Fibroblast of villous mesenchyme (primary cell): ENCODE measurements around the gene STK39. TPM values are rescaled to one million over a fixed set of nuclear protein-coding genes. Genes with fewer than 3 reads are reported as not detected.

Experiments
- DNase-seq: peaks from one replicate; pipeline ENCODE4 v3.0.0-alpha.2; 2010; ENCODE audit warnings: low read depth
- H3K4me3 ChIP-seq: 2 replicates; pipeline ENCODE4 v1.5.1; 2011; ENCODE audit warnings: low read depth, mild to moderate bottlenecking, low read length
- CTCF ChIP-seq: IDR thresholded peaks from 2 replicates; pipeline ENCODE4 v1.5.1; 2012; ENCODE audit warnings: low read depth, mild to moderate bottlenecking, low read length; ENCODE audit not compliant: insufficient read depth
- total RNA-seq: library from RNA; depleted of rRNA; stranded (reverse); fragments of >200 nt; gene quantifications from 2 replicates; pipeline ENCODE4 v1.2.3, GENCODE V29; 2012

The STK39 gene
- total RNA-seq, 1 donor, result 27.2 TPM

GRCh38 chr2:168056242-168056787 is 191.1 kb downstream of the STK39 start:
- no peak for TF ChIP-seq CTCF
- DNase-seq, result no peak
- H3K4me3 ChIP-seq, result no peak overlapping the region

GRCh38 chr2:168054657-168055056 is 192.7 kb downstream of the STK39 start:
- no peak for TF ChIP-seq CTCF
- DNase-seq, result no peak
- no peak overlapping the region for H3K4me3 ChIP-seq

GRCh38 chr2:168053676-168054075 is 193.7 kb downstream of the STK39 start:
- DNase-seq, result no peak
- no peak overlapping the region for H3K4me3 ChIP-seq
- no peak for TF ChIP-seq CTCF

- no peak for DNase-seq
- no peak for TF ChIP-seq CTCF
- no peak overlapping the region for H3K4me3 ChIP-seq
These were observed 194.6 kb downstream of the STK39 start for GRCh38 chr2:168052773-168053172.

- TF ChIP-seq CTCF, result no peak
- no peak overlapping the region for H3K4me3 ChIP-seq
- DNase-seq, result no peak
These were observed 197.0 kb downstream of the STK39 start for GRCh38 chr2:168050377-168050776.

- no peak for TF ChIP-seq CTCF
- no peak overlapping the region for H3K4me3 ChIP-seq
- DNase-seq, result no peak
These were observed 197.8 kb downstream of the STK39 start for GRCh38 chr2:168049609-168050008.

- TF ChIP-seq CTCF, result no peak
These were observed 200.2 kb downstream of the STK39 start for GRCh38 chr2:168047091-168047690.

More at GRCh38 chr2:168047091-168047690, 200.2 kb downstream of the STK39 start:
- H3K4me3 ChIP-seq, result no peak overlapping the region
- no peak for DNase-seq
